ENCODE results near the gene C11orf24.
A peak's percentile ranks its signal among the peaks of the same experiment; 100 is the strongest.

C11orf24 gene

GRCh38 chr11:68271023-68271780 is 571 bp downstream of the C11orf24 start:
- DNase-seq (ENCODE audit: low read depth in 1 of 2, low spot score in 1 of 2), result peak in 1 of 2 donors; percentile 14

GRCh38 chr11:68270196-68271022 is 1.4 kb downstream of the C11orf24 start:
- DNase-seq (ENCODE audit: low read depth in 1 of 2, low spot score in 1 of 2), result no peak

GRCh38 chr11:68269414-68270081 is 2.2 kb downstream of the C11orf24 start:
- DNase-seq (ENCODE audit: low read depth in 1 of 2, low spot score in 1 of 2), result no peak

GRCh38 chr11:68267881-68268240 is 3.9 kb downstream of the C11orf24 start:
- DNase-seq (ENCODE audit: low read depth in 1 of 2, low spot score in 1 of 2), result no peak

- DNase-seq (ENCODE audit: low read depth in 1 of 2, low spot score in 1 of 2), result no peak
These were observed 4.6 kb downstream of the C11orf24 start for GRCh38 chr11:68266936-68267880.

GRCh38 chr11:68266121-68266891 is 5.5 kb downstream of the C11orf24 start:
- no peak for DNase-seq (ENCODE audit: low read depth in 1 of 2, low spot score in 1 of 2)

- no peak for DNase-seq (ENCODE audit: low read depth in 1 of 2, low spot score in 1 of 2)
These were observed 6.8 kb downstream of the C11orf24 start for GRCh38 chr11:68264741-68265540.

- no peak for DNase-seq (ENCODE audit: low read depth in 1 of 2, low spot score in 1 of 2)
These were observed 7.5 kb downstream of the C11orf24 start for GRCh38 chr11:68264244-68264643.

GRCh38 chr11:68263444-68264035 is 8.2 kb downstream of the C11orf24 start:
- no peak for DNase-seq (ENCODE audit: low read depth in 1 of 2, low spot score in 1 of 2)

- no peak for DNase-seq (ENCODE audit: low read depth in 1 of 2, low spot score in 1 of 2)
These were observed 9.3 kb downstream of the C11orf24 start for GRCh38 chr11:68262544-68262827.

- DNase-seq (ENCODE audit: low read depth in 1 of 2, low spot score in 1 of 2), result no peak
These were observed 9.8 kb downstream of the C11orf24 start for GRCh38 chr11:68261749-68262543.

- no peak for DNase-seq (ENCODE audit: low read depth in 1 of 2, low spot score in 1 of 2)
These were observed 10.8 kb downstream of the C11orf24 start for GRCh38 chr11:68261006-68261405.

- no peak for DNase-seq (ENCODE audit: low read depth in 1 of 2, low spot score in 1 of 2)
These were observed 11.3 kb downstream of the C11orf24 start for GRCh38 chr11:68260484-68260883.

- DNase-seq (ENCODE audit: low read depth in 1 of 2, low spot score in 1 of 2), result no peak
These were observed 12.4 kb downstream of the C11orf24 start for GRCh38 chr11:68259122-68259959.

- no peak for DNase-seq (ENCODE audit: low read depth in 1 of 2, low spot score in 1 of 2)
These were observed 13.4 kb downstream of the C11orf24 start for GRCh38 chr11:68258363-68258765.

- DNase-seq (ENCODE audit: low read depth in 1 of 2, low spot score in 1 of 2), result peak; percentile 84 to 97
These were observed 14.1 kb downstream of the C11orf24 start for GRCh38 chr11:68257477-68258362.

All from activated T-helper 1 cell treated with anti-CD3 and anti-CD28 coated beads, Interleukin-2, amount 50 U/mL, for 16 hours (primary cell).